Measurements from ENCODE around the gene CD2AP. TPM values are rescaled to one million over a fixed set of nuclear protein-coding genes. Genes with fewer than 3 reads are reported as not detected.

The CD2AP gene
- total RNA-seq, 1 experiment from 2014 or later: 10.4 TPM

Other genes with a start within 250 kb of the CD2AP start
- gene TNFRSF21, start 167.9 kb upstream of the CD2AP start, total RNA-seq (2014; rRNA removed): 3.1 TPM in 2 replicates
- gene ADGRF4, start 220.8 kb downstream of the CD2AP start, total RNA-seq (2014; rRNA removed): under 0.01 and 0.13 TPM in 2 replicates

Data from LHCN-M2 (cell line).